Stimulated activated CD4-positive, alpha-beta T cell treated with anti-CD3 and anti-CD28 coated beads, Interleukin-2, amount 100 ng/mL, for 4 hours (primary cell): ENCODE results near the gene PLA2G4E.

Experiments used
- DNase-seq: peaks from one replicate; pipeline ENCODE4 v3.0.0-alpha.2; 2020; ENCODE audit warnings: low read depth

The PLA2G4E gene

DNA sequence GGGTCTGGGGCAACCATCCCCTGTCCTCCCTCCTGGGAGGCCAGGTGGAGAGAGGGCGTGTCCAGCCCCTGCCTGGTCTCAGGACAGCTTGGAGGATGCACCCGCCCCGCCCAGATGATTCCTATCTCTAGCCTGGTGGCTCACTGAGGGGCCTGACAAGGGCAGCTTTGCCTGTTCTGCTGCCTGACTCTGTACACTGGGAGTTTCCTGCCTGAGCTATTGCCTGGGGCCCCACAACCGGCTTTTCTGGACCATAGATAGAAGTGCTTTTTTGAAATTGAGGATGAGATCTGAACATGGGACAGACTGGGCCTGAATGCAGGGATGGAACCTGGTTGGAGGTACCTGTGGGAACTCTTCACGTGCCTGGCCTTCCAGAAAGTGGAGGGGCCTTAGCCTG lies 751 bp upstream of the PLA2G4E start:
- DNase-seq = no peak

DNA sequence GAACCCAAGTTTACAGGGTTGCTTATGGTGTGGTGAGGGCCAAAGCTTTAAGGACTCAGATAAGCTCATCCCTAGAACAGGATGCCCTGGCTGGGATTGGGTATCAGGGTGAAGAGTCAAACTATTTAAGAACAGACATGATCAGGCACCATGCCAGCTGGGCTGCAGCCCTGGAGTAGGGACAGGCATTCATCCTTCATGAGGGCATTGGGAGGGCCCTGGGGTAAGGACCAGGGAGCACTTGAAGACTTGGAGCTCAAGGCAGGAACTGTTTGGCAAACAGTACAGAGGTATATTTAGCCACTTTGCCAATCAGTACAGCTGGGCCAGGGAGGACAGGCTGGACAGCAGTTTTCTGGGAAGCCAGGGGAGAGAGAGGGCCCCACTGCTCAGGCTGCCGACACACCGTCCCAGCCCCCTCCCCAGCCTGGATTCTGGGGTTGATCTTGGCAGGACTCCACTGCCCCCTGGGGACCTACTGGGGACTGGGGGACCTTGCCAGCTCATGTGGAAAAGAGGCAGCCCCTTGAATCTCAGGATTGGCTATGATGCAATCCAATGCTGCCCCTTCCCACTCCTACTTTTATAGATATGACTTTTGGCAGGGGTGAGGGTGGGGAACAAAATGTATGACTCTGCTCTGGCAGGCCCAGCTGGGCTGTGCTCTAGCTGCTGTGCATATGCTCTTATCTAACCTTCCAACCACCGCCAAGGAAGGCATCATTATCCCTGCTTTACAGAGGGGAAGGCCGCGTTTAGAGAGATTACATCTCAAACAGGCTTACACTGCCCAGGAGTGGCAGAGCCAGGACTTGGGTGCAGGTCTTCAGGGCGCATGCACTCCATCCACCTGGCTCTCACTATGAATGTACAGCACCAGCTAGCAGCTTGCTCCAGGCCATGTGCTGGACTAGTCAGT lies 2.3 kb downstream of the PLA2G4E start:
- DNase-seq = no peak

DNA sequence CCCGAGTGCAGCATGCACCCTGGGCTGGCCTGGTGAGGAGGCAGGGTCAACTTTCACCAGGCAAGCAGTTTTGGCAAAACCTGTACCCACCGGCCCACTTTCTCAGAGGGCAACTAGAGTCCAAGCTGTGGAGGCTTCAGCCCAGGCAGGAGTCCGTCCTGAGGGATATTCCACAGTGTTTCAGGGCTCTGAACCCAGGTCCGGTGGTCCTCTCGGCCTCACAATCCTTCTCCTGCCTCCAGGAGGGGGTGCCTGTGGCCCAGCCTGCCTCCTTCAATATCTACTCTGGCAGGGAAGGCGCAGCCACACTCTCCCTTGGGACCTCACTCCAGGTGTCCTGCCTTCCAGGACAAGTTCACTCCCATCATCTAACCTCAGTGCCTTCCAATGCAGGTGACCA lies 3.9 kb downstream of the PLA2G4E start:
- DNase-seq = no peak

DNA sequence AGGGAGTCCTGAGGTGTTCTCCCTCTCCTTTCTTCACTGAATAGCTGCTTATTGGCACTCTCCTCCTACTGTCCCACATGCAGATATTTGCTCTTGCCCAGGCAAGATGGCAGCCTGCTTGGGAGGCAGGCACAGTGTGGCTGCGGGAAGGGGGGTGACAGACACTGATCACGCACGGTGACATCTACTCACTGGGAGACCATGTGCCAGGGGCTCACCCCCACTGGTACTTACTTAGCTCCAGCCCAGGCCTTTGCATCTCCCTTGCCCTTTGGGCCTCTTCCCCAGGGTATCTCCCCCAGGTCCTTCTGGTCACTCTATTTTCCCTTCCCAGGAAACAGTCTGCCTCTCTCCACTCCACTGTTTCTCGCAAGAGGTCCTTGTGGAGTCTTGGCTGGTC lies 6.4 kb downstream of the PLA2G4E start:
- no peak for DNase-seq

DNA sequence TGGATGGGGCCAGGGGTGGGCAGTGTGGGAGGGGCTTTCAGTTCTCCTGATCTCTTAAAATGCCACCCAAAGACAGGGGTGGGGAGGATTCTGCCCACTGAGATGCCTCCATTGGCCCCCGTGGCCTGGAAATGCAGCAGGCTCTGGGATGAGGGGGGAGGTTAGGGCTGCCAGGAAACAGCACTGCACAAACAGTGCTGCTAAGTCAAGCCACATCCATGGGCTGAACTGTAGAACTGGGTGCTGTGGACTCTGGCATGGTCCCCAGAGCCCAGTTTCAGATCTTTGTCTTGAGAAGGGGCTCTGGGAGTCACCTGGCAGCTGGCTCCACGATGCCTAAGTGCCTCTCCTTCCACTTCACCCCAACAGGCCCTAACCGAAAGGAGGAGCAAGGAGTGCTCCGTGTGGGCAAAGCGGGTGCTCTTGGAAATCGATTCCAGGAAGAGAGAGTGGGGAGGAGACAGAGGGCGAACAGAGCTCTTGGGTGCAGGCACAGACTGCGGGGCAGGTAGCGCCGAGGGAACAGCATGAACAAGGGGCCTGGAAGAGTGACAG lies 7.8 kb downstream of the PLA2G4E start:
- DNase-seq = no peak

DNA sequence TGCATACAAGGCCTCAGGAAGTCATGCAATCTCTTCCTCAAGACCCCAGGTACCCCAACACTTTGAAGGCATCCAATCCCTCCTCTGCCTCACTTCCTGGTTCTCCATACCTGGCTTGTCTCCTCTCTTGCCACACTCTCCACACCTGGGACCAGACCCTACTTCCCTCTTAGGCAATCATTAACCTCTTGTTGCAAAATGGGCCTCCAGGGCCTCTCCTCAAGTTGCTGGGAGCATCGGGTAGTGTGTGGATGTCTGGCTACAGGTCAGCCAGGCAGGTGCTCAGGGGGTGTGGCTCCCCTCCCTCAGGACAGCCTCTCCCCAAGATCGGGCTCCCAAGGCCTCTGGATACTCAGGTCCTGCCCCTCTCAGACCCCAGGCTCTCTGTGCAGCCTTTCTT lies 8.6 kb downstream of the PLA2G4E start:
- no peak for DNase-seq

DNA sequence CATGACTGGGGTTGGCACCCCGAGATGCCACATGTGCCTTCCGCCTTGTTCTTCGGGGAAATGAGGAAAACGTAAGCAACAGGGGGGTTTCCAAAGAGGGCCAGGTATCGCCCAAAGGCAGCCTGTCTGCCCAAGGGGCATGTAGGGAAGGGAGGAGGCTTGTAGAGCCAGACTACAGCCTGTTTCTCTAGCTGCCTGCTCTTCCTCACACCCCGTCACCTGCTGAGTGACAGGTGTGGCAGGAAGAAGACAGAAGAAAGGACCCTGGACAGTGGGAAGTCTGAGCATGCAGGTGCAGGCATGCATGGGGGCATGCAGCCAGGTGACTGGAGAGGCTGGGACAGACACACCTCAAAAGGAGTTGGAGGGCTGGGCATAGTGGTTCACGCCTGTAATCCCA lies 9.8 kb downstream of the PLA2G4E start:
- DNase-seq = no peak

DNA sequence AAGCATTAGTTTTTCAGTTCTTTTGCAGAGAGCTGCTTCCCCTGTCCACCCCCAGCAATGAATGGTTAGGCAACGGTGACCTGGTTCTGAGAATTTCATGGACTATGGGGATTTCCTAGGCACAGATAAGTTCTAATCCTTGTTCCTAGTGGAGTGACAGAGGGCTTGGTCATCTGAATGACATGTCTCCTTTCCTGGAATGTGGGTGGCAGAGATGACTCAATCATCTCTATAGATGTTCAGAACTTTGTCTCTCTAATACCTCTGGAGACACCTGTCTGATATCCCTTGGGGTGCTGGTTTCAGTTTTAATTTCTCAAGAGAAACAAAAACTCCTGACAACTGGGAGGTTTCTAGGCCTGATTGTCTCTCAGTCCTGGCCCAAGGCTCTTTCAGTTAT lies 10.4 kb downstream of the PLA2G4E start:
- DNase-seq = peak; percentile 12

DNA sequence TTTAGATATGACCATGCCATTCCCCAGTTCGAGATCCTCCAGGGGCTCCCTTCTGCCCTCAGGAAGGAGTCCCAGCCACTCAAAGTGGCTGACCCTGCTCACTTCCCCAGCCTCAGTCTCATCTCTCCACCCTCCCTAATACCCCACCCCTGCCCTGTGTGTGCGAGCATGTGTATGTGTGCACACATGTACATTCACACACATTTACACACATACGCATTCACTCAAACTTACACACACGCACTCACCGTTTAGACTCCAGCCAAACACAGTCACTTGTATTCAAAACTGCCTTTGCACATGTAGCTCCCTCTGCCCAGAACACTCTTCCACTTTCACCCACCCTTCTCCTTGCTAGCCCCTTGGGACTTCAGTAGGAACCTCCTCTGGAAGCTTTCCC lies 11.4 kb downstream of the PLA2G4E start:
- no peak for DNase-seq

DNA sequence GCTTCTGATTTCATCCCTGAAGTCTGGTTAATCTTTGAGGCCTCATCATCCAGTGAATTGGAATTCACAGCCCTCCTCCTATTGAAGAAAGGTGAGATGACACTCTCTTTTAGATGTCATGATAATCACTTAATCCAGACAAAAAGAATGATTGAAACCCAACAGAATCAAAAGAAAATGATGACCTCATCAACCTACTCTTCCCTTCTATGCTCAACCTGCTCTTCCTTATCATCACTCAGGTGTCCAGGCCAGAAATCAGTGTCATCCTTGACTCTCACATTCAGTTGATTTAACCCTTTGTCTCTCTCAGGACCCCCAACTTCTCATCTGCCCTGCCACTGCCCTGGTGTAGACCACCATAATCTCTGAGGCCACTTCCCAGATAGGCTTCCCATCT lies 11.8 kb downstream of the PLA2G4E start:
- no peak for DNase-seq

DNA sequence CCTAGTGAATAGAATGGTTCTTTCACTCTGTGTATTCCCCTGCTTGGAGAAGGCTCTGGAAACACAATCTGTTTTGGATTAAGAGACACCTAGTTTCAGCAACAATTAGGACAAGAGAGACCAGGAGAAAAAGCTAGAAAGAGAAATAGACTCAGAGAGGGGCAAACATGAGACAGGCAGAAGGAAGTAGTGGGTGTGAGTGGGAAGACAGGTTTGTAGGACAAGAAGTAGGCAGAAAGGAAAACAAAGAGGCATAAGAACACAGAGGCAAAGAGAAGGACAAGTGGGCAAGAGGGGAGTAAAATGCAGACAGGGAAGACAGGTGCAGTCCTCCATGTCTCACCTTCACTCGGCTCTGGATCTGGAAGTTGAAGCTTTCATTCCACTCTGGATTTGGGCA lies 13.5 kb downstream of the PLA2G4E start:
- no peak for DNase-seq

DNA sequence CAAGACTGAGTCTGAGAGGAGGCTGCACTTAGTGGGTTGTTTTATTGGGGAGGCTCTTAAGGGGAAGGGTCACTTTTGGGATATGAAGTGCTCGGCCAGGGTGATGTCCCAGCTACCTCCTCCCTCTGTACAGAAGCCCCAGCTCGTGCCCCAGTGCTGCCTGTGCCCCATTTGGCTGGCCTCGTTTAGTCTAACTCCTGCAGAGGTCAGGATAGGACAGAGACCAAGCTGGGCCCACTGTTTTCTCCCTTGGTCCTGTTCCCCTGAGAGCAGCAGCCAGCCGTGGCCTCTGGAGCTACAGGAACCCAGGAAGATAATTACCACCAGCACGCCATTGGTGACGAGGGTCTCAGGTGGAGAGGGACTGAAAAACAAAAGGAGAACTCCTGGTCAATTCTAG lies 18.5 kb downstream of the PLA2G4E start:
- no peak for DNase-seq

DNA sequence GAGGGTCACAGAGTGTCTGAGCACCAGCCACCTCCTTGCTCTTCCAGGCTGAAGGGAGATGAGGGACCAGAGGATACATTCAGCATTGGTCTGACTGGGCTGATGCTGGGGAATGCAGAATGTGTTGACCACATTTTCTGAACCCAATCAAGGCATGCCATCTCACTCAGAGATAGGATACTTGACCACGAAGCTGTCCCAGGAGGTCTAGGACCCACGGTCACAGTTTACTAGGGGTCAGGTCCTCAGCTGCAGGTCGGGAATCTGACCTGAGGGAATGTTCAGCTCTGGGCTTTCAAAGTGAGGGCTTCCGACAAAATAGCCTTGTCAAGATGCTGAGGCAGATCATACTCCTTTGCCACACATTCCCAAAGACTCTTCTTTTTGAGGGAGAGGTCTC lies 19.6 kb downstream of the PLA2G4E start:
- DNase-seq = no peak

DNA sequence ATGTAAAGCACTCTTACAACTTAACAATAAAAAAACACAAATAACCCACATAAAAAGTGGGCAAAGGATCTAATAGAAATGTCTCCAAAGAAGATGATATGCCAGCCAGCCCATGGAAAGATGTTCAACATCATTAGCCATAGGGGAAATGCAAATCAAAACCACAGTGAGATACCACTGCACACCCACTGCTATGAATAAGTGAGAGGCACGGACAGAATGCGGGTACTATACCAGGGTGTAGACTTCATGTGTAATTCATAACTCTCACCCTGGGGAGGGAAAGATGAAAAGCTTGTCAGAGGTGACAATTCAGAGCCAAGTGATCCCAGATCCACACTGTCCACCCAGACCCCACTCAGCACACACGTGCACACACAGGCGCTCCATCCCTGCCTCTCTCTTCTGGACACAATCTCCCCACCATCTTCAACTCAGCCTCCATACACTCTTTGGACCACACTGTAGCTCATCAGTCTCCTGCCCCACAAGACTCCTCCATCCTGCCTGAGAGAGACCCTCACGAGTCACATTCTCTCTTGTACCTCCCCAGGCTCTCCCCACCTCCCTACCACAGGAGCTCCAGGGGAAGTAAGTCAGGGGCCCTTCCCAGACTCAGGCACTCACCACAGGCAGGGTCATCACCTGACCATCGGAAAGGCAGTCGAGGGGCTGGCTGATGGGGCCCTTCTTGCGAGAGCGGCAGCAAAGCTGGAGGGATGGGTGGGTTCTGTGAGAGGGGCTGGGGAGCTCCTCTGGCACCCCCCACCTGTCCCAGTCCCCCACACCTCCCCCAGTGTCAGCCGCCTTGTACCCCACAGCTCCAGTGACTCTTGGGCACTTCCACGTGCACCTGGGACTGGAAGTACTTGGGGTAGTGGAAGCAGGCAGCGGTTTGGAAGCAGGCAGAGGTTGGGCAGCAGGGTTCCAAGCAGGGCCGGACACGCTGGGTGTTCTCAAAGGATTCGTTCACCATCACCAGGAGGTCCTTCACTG lies 21.3 kb downstream of the PLA2G4E start:
- DNase-seq = no peak

DNA sequence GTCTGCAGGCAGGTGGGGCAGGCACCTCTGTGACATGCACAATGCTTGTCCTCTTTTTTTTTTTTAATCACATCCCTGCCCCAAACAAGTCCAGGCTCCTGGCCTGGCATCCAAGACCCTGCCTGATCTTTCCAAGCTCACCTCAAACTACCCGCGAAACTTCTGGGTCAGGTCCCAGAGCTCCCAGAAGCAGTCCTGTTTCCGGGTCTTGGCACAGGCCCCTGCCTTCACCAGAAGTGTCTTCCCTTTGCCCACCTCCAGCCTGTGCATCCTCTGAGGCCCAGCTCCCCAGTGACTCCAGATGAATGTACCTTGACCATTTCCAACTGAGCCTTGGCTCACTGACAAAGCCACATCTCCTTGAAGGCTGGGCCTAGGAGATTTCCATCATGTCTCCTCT lies 23.0 kb downstream of the PLA2G4E start:
- no peak for DNase-seq

DNA sequence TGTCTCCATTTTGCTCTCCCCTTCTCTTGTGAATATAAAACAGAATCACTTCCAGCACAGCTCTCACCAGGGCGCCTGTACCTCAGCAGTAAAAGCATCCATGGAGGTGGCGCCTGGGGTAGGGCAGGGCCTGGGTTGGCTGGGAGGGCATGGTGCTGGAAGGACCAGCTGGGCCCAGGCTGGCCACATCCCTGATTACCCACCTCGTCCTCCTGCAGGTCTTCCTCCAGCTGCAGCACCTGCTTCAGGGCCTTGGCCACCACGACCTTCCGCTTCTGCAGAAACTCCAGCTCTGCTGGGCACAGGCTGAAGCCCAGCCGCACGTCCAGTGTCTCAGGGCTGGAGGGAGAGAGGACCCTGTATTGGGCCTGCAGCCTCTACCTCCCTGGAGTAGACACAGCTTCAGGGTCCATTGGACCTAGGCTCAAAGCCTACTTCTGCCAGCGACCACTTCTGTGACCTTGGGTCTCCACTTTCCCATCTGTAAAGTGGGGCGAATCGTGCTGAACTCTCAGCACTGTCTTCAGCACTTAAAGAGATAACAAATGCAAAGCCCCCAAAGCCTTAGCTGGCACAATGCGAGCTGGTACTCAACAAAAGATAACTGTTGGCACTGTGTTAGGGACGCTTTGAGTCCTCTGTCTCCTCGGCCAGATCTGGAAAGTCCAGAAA lies 23.8 kb downstream of the PLA2G4E start:
- no peak for DNase-seq

DNA sequence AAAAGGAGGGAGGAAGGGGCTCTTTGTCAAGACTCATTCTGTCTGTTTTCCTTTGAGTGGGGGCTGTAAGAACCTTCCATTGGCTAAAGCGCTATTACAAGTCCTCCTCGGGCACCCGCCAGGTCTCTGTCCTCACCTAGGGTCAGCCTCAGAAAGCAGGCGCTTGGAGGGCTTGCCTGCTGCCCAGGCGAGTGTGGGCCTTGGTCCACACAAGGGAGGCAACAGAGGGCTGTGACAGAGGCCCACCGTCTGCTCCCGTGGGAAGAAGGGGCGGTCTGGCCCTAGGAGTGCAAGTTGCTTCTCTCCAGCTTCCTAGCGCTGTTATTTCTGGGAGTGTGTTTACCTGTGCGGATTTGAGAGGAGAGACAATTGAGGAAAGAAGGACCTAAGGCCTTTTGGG lies 24.5 kb downstream of the PLA2G4E start:
- no peak for DNase-seq

DNA sequence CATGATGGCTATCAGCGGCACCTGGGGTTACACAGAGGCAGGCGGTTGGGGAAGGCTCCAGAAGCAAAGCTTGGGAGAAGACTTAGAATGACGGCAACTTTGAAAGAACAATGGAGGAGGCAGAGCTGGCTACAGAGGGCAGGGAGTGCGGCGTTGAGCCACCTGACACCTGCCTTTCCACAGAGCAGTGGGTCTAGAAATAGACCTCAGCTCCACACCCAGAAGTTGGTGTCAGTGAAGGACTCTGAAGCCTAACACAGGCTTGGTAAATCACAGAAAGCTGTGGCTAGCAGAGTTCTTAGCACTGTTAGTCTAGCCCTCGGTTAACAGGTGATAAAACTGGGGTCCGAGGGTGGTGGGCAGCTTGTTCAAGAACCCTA lies 25.4 kb downstream of the PLA2G4E start:
- no peak for DNase-seq

DNA sequence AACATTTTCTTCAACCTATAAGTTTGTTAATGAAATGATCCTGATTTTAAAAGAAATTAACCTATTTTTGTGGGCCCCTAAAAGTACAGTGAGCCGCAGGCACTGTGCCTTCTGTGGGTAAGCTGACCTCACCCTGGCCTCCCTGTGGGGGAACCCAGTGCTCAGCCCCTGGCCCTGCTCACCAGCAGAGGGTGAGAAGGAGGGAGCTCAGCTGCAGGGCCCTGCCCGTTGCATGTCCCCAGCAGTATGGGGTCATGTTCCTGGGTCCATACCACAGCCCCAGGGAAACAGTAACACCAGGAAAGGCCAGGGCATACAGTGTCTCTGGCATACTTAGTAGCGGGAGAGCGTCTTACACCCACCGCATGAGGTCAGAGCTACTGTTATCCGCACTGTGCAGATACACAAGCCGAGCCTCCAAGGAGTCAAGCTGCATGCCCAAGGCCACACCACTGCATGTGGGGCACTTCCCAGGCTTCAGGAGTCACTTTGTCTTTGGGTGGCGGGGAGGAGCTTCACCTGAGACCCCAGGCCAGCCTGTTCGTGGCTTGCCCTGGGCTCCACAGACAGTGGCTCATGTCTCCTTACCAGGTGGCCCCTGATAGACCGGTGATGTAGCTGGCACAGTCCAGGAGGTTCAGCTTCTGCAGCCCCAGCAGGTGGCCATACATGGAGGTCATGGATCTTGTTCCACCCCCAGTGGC lies 25.9 kb downstream of the PLA2G4E start:
- no peak for DNase-seq

DNA sequence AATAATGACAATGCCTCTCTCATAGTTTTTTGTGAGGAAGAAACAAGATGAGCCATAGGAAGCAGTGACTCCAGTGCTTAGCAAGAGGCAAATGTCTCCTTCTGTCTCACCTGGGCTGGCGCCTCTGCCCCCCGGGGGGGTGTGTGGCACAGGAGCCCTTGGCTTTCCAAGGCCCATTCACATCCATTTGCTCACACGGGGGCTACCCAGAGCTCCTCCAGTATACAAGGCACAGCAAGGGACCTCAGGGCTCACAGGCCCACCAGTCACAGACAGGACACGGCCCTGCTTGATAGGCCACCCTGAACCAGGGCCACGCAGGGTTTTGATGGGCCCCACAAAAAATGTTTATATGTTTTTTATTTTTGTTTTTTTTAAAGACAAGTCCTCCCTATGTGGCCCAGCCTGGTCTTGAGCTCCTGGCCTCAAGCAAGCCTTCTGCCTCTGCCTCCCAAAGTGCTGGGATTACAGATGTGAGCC lies 26.6 kb downstream of the PLA2G4E start:
- DNase-seq = no peak

DNA sequence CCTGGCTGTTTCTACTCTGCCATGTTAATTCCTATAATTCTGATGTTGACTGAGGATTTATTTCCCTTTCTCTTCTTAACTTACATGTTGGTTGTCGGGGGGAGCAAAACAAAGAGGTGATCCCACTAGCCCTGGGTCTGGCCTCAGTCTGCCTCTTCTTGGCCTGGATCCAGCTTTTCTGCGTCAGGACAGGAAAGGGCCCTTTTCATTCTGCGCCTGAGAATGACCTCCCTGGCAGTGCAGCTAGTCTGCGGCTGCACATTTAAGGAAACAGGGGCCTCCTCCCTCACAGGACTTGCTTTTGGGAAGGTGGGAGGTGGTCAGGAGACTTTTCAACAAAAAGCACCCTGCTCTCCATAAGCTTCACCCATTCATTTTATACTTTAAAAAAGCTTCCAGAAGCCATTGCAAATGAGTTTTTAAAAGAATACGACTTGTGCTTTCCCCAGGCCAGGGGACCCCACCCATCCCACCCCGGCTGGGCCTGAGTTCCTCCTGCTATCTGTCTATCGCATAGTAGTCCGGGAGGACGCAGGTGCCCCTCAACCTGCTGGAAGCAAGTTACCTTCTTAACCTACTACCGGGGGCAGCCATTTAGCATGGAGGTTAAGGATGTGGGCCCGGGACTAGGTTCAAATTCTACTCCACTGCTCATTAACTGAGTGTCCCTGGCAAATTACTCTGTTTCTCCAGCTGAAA lies 27.2 kb downstream of the PLA2G4E start:
- no peak for DNase-seq
